Hematopoietic multipotent progenitor cell (in vitro differentiated cells): ENCODE measurements around the gene LHFPL3. TPM values are rescaled to one million over a fixed set of nuclear protein-coding genes. Genes with fewer than 3 reads are reported as not detected.

Experiments
- DNase-seq, 3 donors: peaks; one replicate each; pipeline ENCODE4 v3.0.0-alpha.2; 2011 to 2015; ENCODE audit warnings: low read depth in 2 of 3, low spot score in 2 of 3
- total RNA-seq: library from RNA; depleted of rRNA; stranded (reverse); fragments of >200 nt; gene quantifications from one replicate; pipeline ENCODE4 v1.2.3, GENCODE V29; 2012

LHFPL3 gene
- total RNA-seq, 1 donor: not detected

DNA sequence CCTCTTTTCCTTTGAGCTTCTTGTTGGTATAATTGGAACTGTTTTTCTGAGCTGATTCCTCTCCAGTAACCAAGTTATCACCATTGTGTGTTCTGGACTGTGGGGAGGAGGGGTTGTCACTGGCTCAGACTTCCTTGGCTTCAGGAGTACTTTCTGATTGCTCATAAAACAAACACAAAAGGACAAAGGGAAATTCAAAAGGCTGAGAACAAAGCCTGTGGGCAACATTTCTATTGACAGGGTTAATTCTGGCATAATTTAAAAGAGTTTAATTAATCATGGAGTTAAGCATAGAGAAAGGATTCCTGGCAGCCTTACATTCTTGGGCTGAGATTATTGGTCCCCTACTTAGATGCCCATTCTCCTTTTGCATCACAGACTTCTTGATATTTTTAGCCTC lies 462.7 kb downstream of the LHFPL3 start:
- no peak for DNase-seq

DNA sequence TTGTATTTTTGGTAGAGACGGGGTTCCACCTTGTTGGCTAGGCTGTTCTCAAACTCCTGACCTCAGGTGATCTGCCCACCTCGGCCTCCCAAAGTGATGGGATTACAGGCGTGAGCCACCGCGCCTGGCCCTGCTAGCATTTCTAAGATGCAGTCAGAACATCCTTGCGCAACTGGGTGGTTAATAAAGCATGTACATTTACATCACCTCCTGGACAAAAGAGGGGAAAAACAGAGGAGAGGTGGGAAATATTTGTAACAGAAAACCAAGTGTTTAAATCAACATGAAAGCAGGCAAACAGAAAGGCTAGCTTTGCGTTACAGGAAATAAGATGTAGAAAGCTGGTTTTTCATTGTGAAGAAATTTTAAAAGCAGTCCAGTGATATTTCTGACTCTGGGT lies 464.7 kb downstream of the LHFPL3 start:
- DNase-seq: no peak

DNA sequence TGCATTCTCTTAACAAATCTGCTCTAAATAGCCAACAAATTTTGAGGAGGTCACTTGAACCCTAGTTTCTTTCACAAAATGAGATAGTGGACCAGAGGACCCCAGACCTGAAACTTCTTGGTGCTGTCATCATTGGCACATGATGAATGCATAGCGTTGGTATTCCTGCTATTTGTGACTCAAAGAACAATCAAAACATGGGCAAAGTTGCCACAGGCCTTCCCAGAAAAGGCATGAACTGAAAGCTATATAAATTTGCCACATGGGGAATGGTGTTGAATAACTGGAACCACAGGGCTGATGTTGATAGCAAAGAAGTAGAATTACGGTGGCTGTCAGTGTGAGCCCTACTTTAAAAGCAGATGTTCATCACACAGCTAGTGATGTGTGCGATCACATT lies 465.8 kb downstream of the LHFPL3 start:
- no peak for DNase-seq

DNA sequence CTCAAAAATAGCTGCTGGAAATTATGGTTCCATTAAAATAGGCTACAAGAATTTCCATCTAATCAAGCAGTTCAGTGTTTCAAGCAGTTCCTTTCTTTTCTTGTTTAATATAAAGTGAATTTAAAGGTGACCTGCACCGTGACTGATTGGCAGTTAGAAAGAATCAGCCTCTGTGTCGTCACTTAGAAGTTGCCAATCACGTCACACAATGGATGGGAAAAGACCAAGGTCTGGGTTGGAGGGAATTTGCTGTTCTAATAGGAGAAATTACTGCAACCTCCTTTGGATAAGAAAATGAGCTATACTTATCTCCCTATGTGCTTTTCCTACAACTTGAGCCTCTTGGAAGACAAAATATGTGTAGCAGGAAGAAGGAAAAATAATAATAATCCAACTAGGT lies 466.2 kb downstream of the LHFPL3 start:
- DNase-seq: no peak

DNA sequence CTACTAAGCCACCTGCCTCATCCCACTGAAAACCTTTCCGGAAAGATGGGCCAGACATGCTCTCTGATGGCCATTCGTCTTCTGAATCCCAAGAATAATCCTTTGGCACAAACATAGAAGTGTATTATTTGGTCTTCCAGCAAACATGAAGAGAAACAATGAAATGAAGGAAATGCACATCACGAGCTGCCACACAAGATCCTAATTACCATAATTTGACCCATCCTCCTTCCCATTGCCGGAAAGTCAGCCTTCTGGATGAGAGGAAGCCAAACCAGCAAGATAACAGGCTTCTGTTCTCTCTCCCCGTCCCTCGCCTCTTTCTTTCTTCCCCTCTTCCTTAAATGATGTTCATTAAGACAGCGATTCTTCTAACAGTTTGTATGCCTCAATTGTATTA lies 466.7 kb downstream of the LHFPL3 start:
- DNase-seq: no peak

DNA sequence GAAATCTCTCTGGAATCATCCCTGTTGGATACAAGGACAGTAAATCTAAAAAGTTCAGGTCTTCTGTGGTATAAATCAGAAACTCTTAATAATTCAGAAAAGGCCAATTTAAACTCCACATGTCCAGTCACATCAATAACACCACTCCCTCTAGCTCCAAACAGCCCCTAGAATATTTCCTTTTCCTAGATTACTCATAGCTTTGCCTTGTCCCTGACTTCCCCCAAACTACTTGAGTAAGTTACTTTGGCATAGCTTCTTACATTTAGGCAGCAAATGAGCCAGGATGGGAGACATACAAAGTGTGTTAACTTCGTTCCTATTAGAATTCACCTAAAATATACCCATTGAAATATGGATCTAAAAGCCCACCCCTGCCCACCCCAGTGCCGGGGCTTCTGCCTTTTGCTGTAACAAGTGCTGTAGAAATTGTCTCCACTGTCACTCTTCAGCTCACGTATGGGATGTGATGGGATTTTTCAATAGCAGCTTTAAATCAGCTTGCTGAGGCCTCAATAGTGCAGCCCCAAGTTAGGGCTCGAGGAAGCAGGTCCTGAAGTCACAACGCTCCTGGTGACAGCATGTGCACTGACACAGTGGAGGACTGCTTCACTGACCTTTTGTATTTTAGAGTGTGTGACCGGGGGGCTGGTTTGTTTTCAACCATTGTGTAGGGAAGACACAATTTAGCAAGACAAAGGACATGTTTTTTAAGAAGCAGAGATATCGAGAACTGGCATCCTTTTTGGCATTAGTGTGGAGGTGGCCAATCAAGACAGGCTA lies 467.4 kb downstream of the LHFPL3 start:
- no peak for DNase-seq

DNA sequence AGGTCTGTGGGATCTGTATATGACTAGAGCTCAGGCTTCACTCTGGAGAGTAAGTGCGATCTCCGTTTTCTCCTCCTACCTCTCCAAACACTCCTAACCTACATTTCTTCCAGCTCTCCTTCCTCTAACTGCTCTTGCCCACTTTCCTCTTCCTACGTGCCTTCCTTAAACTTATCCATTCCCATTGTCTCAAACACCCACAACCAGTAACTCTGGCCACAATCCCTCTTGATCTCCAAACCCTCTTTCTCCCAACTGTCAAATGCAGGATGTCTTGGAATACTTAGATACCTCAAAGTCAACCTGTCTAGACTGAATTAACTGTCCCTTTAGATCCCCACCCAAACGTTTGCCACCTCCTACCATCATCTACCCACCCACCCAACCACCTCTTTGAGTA lies 471.9 kb downstream of the LHFPL3 start:
- no peak for DNase-seq

DNA sequence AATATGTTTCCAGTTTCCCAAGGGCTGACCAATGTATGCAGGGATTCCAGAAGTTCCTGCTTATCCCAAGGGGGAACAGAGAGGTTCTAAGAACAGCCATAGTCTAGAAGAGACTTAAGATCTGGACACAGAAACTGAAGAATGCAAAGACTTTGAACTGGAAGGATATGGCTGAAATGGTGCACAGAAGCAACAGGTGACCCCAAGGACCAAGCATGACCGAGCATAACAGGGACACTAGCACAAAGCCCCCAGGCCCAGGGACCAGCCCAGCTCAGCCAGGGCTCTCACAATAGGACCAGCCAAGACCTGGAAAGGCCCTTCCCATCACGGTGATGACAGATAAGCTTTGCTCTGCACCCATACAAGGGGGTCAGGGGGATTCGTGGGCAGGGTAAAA lies 472.6 kb downstream of the LHFPL3 start:
- no peak for DNase-seq

DNA sequence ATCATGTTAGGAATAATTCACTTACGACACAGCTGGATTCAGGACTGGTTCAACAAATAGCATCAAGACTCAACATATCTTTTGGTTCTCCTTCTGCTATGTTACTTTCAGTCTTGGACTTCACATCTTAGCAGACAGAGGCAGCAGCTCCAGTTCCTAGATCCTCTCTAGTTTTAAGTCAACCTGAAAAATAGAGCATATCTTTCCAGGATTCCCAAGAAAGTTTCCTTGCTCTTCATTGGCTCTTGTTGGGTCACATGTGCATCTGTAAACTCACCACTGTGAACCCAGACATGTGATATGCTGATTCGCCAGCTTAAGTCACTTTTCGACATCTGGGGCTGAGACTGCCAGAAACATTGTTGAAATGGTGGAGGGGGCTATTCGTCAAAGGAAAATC lies 475.5 kb downstream of the LHFPL3 start:
- no peak for DNase-seq

DNA sequence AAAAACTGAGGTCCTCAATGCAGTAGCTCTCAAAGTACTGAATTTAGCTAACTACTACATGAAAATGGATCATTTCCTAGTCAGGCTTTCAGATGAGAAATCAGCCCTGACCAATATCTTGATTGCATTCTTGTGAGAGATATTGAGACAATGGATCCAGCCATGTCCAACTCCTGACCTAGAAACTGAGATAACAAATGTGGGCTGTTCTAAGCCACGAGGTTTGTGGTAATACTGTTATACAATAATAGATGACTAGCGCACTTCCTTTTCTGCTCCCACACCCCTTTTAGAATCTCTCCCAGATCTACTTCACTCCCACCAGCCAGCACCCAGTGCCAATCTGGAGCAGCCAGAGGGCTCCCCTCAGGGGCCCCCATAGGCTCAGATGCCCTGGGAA lies 476.3 kb downstream of the LHFPL3 start:
- DNase-seq: no peak

DNA sequence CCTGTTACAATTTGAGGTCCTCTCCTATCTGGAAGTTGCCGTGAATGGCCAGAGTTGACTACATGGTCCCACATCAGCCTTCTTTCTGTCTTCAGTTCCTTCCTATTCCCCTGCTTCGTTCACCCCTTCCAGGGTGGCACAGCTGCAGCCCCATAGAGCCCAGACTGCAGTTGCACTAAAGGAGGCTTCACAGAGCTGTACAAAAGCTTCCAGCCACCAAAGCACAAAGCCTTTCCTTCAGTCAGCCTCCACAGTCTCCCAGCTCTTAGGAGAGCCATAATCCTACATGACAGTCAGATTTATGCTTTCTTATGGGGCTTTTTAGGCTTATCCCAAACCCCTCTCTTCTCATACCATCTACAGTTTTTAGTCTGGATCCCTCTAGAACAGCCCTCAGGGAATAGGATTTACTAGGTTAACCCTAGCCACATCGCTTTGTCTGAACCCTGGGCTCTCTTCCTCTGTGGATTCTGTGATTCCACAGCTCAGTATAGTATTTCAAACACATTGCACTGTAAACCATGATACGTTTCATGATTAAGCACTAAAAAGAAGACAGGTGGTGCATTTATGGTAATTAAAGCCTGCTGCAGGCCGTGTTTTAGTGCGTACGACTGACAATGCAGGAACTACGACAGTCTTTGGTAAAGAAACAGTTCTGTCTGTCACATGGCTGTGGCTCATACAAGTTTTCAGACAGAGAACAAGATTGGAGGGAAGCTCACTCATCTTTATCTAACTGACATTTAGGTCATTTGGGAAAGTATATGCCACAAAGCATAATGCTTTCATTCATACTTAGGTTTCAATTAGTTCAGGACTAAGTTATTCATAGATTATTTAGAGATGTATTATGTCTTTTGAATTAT lies 477.3 kb downstream of the LHFPL3 start:
- no peak for DNase-seq

DNA sequence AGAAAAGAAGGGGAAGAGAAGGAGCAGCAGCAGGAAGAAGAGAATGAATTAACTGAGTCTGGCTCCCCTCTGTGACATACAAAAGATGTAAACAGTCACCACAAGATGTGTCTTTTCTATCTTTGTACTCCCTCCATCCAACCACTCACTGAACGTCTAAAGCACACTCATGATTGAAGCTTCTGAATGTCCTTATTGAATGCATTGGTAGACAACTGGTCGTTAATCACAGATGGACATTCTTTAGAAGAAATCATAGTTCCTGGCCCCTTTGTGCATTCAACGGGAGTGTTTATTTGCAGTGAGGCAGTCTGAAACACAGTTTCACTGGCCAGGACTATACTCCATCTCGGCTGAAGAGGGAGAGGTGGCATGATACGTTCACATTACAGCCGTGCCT lies 479.3 kb downstream of the LHFPL3 start:
- no peak for DNase-seq

DNA sequence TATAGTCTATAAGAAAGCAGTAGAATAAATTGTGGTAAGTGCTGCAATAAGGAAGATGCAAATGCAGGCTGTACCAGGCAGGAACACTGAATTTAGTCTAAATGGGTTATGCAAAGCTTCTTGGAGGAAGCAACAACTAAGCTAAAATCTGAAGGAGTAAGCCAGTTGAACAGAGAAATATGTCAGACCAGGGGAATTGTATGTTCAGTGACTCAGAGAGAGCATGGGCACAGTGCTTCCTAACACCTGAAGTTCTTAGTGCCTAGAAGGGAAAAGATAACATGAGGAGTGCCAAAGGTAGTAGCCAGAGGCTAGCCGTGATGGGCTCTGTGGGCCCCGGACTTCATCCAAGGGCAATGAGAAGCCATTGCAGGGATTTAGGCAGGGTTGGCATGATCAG lies 481.5 kb downstream of the LHFPL3 start:
- DNase-seq: no peak

DNA sequence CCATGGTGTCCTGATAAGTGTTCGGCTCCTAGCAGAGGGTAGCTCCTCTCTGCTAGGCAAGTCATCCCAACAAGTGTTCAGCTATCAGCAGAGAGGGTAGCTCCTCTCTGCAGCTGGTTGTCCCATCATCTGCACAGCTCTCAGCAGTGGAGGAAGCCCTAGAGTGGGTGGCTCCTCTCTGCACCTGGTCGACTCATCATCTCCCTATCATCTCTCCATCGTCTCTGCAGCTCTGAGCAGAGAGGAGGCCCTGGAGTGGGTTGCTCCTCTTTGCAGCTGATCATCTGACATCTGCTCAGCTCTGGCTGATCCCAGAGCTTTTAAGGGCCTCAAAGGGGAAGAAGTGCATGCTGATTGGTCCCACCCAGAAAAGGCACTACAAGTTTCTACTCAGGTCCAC lies 485.7 kb downstream of the LHFPL3 start:
- DNase-seq: no peak

DNA sequence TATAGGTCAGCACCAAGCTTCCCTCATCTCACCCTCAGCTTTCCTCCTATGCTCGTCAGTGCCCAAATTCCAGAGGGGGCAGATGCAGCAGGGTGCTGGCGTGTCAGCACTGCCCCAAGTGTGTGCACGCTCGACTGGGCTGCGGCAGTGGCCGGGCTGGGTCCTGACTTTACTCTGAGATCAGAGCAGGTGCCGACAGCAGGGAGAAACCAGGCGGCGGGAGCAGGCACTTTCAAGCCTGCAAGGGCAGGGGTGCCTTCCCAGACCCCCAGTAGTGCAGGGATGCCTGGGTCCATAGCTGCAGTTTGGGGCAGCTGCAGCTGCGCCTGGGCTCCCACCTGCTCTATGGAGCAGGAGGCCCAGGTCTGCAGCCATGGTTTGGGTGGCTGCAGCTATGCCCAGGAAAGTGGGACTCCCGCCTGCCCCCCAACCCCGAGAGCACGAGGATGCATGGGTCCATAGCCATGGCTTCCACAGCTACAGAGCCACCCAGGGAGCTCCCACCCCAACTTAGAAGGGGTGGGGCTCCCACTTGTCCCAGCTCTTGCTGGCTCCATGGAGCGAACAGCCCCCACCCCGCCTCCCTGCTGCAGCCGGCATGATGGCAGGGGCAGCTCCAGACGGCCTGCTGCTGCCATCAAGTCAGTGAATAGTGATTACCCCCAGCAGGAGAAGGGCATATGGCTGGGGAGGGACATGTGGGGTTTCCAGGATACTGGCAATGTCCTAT lies 486.4 kb downstream of the LHFPL3 start:
- no peak for DNase-seq

DNA sequence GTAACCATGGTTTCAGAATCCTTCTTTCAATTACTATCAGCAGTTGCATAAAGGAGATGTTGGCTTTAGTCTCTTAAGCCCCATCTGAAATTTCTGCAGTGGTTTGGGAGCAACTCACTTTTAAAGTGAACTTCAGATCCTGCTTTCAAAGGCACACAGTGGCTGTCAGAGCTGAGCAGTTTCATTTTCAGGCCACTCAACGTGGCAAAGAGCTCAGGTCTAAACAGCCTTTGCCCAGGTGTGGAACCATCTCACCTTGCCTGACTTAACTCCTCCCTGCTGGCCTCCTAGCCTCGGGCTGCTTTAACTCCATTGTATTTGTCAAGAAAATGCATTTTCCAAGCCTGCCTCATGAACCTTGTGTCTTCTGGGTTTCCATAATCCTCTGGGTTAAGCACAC lies 488.1 kb downstream of the LHFPL3 start:
- DNase-seq: no peak

DNA sequence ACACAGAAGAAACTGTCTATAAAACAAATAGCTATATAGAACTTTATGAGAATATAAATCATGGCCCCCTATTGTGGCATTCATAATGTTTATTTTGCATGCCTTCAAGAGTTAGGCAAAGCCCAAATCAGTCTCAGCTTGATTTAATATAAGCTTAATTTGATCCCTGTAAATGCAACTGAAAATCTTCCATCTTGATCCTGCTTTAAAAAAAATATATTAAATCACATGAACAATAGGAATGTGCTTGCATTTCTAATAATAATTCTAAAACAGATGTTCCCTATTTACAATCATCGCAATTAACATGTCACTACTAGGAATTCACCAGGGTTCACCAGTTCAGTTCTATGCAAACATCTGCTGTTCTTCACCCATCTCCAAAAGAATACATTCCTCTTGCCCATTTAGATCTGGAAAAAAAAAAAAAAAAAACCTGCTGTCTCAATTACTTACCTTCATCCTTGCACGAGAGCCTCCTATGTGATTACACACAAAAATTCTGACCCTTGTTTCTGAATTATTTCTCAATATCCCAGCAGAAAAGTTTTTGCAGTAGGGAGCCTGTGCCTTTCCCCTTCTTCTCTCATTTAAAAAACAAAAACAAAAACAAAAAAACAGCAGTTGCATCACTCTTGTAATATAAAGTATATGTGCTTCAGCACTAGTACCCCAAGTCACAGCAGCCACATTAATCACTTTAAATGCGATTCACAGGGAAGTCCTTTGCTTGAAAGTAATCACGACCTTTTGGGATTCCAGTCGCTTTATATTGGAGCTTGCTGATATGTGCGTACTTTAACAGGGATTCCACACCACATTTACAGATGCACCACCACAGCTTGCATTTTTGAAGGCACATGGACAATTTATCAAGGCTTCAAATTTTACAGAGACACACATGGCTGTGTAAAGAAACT lies 490.8 kb downstream of the LHFPL3 start:
- DNase-seq: no peak

DNA sequence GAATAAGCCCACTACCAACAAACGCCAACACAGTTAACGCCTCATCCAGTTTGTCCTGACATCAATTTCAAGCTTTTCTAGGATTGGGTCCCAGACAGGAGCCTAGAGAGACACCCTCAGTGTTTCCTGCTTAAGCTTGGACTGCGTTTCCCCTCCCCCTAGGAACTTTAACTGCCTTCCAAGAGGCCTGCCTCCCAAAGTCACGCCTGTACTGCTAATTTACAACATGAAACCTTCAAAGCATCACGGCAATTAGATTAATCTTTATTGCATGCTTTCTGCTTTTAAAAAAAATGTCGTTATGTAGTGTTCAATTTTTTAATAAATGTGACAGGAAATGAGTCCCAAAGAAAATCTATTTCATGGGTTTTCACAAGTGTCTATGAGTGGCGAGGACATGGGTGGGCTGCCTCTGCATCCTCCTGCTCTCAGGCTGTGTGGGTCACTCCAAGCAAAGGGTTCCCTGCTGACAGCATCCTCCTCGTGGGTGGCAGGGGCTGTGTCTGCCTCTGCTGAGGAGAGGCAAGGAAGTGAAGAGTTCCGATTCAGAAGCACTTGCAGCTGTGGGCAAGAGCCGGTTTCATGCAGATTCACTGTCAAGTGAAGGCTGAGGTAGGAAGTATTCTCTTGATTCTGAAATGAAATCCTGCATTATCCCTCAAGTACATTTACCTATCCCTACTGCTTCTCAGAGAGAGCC lies 492.6 kb downstream of the LHFPL3 start:
- DNase-seq: no peak

DNA sequence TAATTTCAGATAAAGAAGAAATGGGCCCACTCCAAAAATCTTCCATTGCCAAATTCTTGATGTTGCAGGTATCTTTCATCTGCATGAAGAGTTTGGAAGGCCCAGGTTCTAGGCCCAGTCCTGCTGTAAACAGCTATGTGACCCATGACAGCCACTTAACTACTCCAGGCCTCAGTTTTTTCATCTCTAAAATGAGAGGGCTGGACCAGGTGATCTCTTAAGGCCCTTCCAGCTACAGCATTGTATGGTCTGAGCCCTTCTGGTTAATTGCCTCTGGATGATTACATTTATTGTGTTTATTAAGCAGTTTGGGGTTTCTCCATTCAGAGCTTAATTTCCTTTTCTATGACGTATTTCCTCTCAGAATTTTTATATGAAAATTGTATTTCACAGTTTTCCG lies 494.8 kb downstream of the LHFPL3 start:
- DNase-seq: no peak

DNA sequence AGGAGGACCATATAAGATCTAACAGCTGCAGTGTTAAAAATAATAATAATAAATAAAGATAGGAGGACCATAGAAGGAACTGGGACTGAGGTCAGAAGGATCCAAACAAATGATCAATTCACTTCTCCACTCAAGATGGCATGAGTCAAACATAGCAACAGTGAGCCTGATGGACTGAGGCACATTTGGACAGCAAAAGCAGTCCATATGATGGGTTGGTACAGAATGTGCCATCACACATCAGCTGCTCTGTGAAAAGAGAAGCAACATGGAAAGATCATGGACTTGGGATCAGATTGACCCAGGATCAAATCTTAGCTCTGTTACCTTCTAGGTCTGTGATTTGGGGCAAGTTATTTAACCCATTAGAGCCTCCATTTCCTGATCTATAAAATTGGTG lies 496.7 kb downstream of the LHFPL3 start:
- DNase-seq: no peak
